Ishikawa (cell line): ENCODE measurements around the gene KDM5A.

Source experiments
- CEBPB ChIP-seq: IDR thresholded peaks from 2 replicates; pipeline ENCODE4 v1.6.1; 2012
- CREB1 ChIP-seq: IDR thresholded peaks from 2 replicates; pipeline ENCODE4 v1.6.1; 2012; ENCODE audit warnings: low read depth
- EGR1 ChIP-seq: IDR thresholded peaks from 2 replicates; pipeline ENCODE4 v1.6.1; 2012
- EP300 ChIP-seq: IDR thresholded peaks from 2 replicates; pipeline ENCODE4 v1.6.1; 2012; ENCODE audit warnings: borderline replicate concordance
- FOXM1 ChIP-seq: IDR thresholded peaks from 2 replicates; pipeline ENCODE4 v1.6.1; 2012; ENCODE audit warnings: low read depth, borderline replicate concordance
- NFIC ChIP-seq: IDR thresholded peaks from 2 replicates; pipeline ENCODE4 v1.6.1; 2012
- RAD21 ChIP-seq: IDR thresholded peaks from 2 replicates; pipeline ENCODE4 v1.6.1; 2012; ENCODE audit warnings: low read depth
- TAF1 ChIP-seq: IDR thresholded peaks from 2 replicates; pipeline ENCODE4 v1.6.1; 2012; ENCODE audit warnings: low read depth, mild to moderate bottlenecking
- TCF12 ChIP-seq: IDR thresholded peaks from 2 replicates; pipeline ENCODE4 v1.6.1; 2012; ENCODE audit warnings: low read depth
- TEAD4 ChIP-seq: IDR thresholded peaks from 2 replicates; pipeline ENCODE4 v1.6.1; 2012
- YY1 ChIP-seq: IDR thresholded peaks from 2 replicates; pipeline ENCODE4 v1.6.1; 2012; ENCODE audit warnings: low read depth
- ZBTB7A ChIP-seq: IDR thresholded peaks from 2 replicates; pipeline ENCODE4 v1.6.1; 2012; ENCODE audit warnings: low read depth
- TF ChIP-seq, protein P1 (sequence below): IDR thresholded peaks from 2 replicates; pipeline ENCODE4 v1.6.1; 2012
- TF ChIP-seq, protein P2 (sequence below): IDR thresholded peaks from 2 replicates; pipeline ENCODE4 v1.6.1; 2012
- TF ChIP-seq, protein P3 (sequence below): IDR thresholded peaks from 2 replicates; pipeline ENCODE4 v1.6.1; 2012; ENCODE audit warnings: low read depth, mild to moderate bottlenecking

KDM5A gene

DNA sequence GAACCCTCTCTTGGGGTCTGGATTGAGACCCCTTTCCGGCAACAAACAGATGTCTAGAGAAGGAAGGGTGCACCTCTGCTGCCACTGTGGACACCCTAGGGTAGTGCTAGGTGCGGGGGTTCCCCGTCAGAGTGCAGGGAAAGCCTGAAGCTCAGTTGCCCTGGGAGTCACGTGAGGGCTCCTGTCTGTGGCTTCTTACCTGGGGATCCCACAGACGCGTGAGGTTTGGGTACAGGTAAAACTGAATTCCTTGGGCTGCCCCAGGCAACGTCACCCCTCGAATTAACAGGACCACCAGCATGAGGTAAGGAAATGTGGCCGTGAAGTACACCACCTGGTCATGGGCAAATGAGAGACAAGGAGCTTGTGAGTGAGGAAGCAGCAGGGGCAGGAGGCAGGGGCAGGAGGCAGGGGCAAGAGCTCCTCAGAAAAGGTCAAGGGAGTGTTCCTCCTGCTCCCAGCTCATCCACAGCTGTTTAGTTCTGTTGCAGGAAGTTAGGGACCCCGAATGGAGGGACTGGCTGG, 154.2 kb downstream of the KDM5A start:
- TF ChIP-seq EP300 (no peak), YY1 (no peak)
- TF ChIP-seq, protein P1, sequence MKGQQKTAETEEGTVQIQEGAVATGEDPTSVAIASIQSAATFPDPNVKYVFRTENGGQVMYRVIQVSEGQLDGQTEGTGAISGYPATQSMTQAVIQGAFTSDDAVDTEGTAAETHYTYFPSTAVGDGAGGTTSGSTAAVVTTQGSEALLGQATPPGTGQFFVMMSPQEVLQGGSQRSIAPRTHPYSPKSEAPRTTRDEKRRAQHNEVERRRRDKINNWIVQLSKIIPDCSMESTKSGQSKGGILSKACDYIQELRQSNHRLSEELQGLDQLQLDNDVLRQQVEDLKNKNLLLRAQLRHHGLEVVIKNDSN: no peak
- TF ChIP-seq, protein P2, sequence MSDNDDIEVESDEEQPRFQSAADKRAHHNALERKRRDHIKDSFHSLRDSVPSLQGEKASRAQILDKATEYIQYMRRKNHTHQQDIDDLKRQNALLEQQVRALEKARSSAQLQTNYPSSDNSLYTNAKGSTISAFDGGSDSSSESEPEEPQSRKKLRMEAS: no peak
- TF ChIP-seq, protein P3, sequence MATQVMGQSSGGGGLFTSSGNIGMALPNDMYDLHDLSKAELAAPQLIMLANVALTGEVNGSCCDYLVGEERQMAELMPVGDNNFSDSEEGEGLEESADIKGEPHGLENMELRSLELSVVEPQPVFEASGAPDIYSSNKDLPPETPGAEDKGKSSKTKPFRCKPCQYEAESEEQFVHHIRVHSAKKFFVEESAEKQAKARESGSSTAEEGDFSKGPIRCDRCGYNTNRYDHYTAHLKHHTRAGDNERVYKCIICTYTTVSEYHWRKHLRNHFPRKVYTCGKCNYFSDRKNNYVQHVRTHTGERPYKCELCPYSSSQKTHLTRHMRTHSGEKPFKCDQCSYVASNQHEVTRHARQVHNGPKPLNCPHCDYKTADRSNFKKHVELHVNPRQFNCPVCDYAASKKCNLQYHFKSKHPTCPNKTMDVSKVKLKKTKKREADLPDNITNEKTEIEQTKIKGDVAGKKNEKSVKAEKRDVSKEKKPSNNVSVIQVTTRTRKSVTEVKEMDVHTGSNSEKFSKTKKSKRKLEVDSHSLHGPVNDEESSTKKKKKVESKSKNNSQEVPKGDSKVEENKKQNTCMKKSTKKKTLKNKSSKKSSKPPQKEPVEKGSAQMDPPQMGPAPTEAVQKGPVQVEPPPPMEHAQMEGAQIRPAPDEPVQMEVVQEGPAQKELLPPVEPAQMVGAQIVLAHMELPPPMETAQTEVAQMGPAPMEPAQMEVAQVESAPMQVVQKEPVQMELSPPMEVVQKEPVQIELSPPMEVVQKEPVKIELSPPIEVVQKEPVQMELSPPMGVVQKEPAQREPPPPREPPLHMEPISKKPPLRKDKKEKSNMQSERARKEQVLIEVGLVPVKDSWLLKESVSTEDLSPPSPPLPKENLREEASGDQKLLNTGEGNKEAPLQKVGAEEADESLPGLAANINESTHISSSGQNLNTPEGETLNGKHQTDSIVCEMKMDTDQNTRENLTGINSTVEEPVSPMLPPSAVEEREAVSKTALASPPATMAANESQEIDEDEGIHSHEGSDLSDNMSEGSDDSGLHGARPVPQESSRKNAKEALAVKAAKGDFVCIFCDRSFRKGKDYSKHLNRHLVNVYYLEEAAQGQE: no peak

DNA sequence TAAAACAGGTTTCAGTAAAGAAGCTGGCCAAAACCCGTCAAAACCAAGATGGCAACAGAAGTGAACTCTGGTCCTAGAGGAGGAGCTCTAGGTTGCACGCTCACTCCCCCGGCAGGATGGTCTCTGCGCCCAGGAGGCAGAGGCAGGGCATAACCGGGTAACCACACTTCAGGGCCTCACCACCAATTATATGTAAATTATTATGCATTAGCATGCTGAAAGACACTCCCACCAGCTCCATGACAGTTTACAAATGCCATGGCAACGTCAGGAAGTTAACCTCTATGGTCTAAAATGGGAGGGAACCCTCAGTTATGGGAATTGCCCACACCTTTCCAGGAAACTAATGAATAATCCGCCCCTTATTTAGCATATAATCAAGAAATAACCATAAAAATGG, 155.1 kb downstream of the KDM5A start:
- TF ChIP-seq CREB1 (no peak), ZBTB7A (no peak), TEAD4 (no peak), NFIC (no peak), RAD21 (no peak), FOXM1 (no peak), EGR1 (no peak), TAF1 (no peak), TCF12 (no peak), YY1 (no peak), CEBPB (no peak), EP300 (no peak)
- TF ChIP-seq, protein P2: no peak
- TF ChIP-seq, protein P1: no peak
- TF ChIP-seq, protein P3: no peak

DNA sequence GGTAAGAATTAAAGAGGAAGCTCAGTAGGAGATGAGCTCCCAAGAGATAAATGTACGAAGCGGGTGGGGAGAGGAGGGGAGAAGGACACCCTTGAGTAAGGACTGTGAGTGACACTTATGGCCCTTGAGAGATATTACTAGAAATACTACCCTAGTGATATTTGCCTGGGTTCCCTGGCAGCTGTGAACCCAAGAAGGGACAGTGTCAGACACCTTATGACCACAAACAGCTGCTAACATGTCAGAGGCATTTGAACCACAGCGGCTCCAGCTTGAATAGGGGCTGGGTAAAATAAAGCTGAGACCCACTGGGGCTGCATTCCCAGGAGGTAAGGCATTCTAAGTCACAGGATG, 155.5 kb downstream of the KDM5A start:
- TF ChIP-seq CREB1 (no peak), TCF12 (no peak), TAF1 (no peak), FOXM1 (no peak), RAD21 (no peak), CEBPB (no peak), TEAD4 (no peak), EGR1 (no peak), EP300 (no peak), ZBTB7A (no peak), YY1 (no peak), NFIC (no peak)
- TF ChIP-seq, protein P1: no peak
- TF ChIP-seq, protein P2: no peak

DNA sequence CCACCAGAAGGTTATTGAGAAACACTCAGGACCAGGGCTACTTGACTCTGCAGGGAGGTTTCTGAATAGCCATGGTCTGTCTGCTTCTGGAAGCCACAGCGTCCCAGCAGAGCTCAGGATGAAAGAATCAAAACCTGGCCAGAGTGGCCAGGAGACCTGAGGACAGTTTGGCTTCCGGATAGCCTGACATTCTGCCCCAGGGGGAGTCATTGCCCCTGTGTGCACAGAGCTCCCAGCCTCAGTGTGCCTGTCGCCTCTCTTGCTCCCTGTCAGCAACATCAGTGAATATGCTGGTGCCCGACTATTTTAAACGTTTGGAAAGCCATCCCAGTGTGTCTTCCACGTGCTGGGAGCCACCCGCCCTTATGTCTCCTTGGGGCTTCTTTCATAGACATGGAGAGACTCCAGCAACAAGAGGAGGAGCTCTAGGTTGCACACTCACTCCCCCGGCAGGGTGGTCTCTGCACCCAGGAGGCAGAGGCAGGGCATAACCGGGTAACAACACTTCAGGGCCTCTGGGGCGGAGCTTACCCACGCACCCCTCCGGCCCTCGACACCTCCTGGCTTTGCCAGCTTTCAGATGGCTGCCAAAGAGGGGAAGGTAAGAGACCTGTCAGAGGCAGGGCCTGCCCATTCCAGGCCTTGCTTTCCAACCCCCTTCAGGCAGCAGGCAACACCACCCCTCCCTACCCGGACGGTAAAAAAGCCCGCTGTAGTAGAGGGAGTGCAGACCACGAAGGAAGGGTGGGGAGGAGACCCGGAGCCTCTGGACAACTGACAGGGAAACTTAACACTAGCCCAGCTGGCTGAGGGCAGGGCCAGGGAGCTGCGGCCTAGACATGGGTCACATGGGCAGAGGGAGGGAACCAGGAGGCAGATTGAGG, 156.1 kb downstream of the KDM5A start:
- TF ChIP-seq, protein P1: peak; percentile 64
- TF ChIP-seq CEBPB: no peak
